Measurements from ENCODE around the gene SMU1.
"Not testable (repeated sequence)": the region's sequence is repeated elsewhere in the genome, so short reads cannot be mapped to it uniquely, and the experiment has no call there.

SMU1 gene

DNA sequence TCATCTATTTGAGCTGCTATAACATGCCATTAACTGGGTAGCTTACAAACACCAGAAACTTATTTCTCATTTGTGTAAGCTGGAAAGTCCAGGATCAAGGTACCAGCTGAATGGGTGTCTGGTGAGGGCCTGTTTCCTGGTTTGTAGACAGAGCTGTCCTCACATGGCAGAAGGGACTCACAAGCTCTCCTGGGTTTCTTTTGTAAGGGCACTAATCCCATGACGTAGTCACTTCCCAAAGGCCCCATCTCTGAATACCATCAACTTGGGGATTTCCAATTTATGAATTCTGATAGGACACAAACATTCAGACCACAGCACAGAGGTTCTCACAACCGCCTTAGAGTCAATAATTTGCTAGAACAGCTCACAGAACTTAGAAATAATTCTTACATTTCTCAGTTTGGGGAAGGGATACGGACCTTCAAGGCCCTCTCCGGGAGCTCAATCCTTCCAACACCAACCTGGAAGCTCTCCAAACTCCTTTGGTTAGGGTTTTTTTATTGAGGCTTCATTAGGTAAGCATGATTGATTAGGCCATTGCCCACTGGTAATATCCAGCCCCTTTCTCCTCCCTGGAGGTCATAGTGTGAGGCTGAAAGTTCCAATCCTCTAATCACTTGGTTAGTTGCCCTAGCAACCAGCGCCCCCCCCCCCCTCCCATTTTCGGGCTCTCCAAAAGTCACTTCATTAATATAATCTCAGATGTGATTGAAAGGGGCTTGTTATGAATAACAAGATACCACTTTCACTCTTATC, 59.0 kb downstream of the SMU1 start:
- Histone ChIP-seq H3K27ac (no peak overlapping the region), H3K4me3 (no peak overlapping the region)
- no peak for DNase-seq (ENCODE audit: low spot score)
- TF ChIP-seq, protein P1, sequence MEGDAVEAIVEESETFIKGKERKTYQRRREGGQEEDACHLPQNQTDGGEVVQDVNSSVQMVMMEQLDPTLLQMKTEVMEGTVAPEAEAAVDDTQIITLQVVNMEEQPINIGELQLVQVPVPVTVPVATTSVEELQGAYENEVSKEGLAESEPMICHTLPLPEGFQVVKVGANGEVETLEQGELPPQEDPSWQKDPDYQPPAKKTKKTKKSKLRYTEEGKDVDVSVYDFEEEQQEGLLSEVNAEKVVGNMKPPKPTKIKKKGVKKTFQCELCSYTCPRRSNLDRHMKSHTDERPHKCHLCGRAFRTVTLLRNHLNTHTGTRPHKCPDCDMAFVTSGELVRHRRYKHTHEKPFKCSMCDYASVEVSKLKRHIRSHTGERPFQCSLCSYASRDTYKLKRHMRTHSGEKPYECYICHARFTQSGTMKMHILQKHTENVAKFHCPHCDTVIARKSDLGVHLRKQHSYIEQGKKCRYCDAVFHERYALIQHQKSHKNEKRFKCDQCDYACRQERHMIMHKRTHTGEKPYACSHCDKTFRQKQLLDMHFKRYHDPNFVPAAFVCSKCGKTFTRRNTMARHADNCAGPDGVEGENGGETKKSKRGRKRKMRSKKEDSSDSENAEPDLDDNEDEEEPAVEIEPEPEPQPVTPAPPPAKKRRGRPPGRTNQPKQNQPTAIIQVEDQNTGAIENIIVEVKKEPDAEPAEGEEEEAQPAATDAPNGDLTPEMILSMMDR (IDR thresholded peaks at IDR 0.05): no peak

DNA sequence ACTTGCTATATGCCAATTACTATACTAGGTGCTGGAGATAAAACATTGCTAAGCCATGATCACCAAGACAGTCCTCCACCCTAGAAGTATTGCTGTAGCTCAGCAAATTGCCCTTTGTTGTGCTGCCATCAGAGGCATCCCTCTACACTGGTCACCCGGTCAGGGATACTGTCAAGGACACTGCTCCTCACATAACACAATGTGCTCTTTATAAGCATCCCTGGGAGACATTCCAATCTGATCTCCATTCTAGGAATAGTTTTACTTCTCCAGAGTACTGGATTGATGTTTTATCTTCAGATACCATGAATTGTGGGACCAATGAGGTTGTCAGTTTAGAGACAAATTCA, 61.8 kb downstream of the SMU1 start:
- no peak overlapping the region for H3K4me3 ChIP-seq
- no peak overlapping the region for H3K27ac ChIP-seq
- no peak for DNase-seq (ENCODE audit: low spot score)
- TF ChIP-seq, protein P1 (IDR thresholded peaks at IDR 0.05): no peak

GRCh38 chr9:33013962-33014664, 62.4 kb downstream of the SMU1 start:
- TF ChIP-seq, protein P1 (IDR thresholded peaks at IDR 0.05): no peak

DNA sequence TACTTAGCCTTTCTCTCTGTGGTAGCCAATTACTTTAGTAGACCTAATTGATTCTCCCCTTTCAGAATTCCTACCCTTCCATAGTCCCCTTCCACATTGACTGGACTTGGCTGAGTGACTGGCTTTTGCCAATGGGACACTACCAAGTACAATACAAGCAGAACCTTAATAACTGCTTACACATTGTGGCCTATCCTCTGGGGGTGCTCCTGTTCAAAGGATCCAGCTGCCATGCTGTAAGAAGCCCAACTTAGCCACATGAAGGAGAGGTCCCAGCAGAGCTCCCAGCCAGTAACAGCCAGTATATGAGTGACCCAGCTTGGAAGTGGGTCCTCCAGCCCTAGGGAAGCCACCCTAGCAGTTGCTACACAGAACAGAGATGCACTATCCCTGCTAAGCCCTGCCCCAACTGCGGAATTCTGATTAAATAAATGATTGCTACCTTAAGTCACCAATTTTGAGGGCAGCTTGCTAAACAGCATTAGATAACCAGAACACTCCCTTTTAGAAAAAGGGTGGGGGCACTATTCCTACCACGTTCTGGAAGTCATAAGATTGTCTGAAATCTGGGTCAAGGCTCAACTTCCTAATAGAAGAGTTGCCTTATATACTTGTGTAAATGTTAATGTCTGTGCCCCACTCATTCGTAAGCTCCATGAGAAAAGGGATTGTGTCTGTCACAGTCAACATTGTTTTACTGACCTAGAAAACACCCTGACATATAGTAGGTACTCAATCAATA, 64.0 kb downstream of the SMU1 start:
- Histone ChIP-seq H3K4me3 (no peak overlapping the region), H3K27ac (no peak overlapping the region)
- TF ChIP-seq, protein P1 (IDR thresholded peaks at IDR 0.05): no peak
- DNase-seq (ENCODE audit: low spot score): no peak

More at GRCh38 chr9:33013962-33014664, 62.4 kb downstream of the SMU1 start:
- no peak for DNase-seq (ENCODE audit: low spot score)
- H3K4me3 ChIP-seq: no peak overlapping the region
- no peak overlapping the region for H3K27ac ChIP-seq

DNA sequence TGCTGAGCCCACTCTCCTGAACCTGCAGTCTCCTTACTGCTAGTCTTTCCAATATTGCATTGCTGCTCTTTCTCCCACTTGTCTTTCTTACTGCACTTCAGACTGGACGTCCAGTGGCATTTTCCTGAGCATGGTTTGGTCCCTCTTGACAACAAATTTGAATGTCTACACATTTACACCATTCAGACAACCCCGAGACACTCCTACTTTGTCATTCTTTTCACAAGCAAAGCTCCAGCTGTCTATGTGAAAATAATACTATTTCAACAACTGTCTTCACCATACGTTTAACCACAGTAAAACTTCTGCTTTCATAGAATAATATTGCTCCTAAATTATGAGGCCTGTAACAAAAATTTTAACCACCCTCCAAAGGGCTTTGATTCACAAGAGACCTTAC, 64.6 kb downstream of the SMU1 start:
- H3K27ac ChIP-seq: no peak overlapping the region
- TF ChIP-seq, protein P1 (IDR thresholded peaks at IDR 0.05): no peak
- no peak overlapping the region for H3K4me3 ChIP-seq
- no peak for DNase-seq (ENCODE audit: low spot score)

DNA sequence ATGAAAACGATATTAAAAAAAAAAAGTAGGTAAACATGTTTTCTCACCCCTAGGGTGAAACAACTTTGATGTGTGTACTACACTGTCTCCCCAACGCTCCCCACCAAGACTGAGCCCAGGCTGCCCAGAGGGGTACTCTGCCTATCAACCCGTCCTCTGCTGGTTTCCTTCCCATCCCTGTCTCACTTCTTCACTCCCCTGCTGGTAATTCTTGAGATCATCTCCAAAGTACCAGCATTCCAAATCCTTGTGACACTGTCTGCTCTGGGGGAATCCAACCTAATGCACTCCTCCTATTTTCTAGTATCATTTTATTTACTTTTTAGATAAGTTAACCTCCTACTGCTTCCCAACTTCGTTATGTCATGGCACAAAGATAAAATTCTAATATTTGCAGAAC, 68.7 kb downstream of the SMU1 start:
- no peak for DNase-seq (ENCODE audit: low spot score)
- Histone ChIP-seq H3K27ac (no peak overlapping the region), H3K4me3 (no peak overlapping the region)
- TF ChIP-seq, protein P1 (IDR thresholded peaks at IDR 0.05): no peak

- not testable (repeated sequence) for DNase-seq (ENCODE audit: low spot score); H3K4me3 ChIP-seq; H3K27ac ChIP-seq
Observed at GRCh38 chr9:33005335-33005734, 71.1 kb downstream of the SMU1 start.

DNA sequence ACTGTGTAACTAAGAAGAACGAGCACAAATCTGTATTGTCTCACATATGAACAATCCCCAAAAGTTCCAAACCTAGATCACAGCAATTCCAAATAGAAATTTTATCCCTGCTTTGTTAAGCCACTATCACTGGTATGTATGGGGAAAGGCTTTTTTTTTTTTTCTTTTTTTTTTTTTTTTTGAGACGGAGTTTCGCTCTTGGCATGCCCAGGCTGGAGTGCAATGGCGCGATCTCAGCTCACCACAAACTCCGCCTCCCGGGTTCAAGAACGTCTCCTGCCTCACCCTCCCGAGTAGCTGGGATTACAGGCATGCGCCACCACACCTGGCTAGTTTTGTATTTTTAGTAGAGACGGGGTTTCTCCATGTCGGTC, 75.8 kb downstream of the SMU1 start:
- DNase-seq (ENCODE audit: low spot score): not testable (repeated sequence)
- Histone ChIP-seq H3K4me3 (peak overlapping the region; percentile 77), H3K27ac (peak overlapping the region; percentile 68 to 86)

Data from coronary artery (tissue), 2 donors.